ENCODE measurements around the gene CHPF2.

Gene CHPF2

DNA sequence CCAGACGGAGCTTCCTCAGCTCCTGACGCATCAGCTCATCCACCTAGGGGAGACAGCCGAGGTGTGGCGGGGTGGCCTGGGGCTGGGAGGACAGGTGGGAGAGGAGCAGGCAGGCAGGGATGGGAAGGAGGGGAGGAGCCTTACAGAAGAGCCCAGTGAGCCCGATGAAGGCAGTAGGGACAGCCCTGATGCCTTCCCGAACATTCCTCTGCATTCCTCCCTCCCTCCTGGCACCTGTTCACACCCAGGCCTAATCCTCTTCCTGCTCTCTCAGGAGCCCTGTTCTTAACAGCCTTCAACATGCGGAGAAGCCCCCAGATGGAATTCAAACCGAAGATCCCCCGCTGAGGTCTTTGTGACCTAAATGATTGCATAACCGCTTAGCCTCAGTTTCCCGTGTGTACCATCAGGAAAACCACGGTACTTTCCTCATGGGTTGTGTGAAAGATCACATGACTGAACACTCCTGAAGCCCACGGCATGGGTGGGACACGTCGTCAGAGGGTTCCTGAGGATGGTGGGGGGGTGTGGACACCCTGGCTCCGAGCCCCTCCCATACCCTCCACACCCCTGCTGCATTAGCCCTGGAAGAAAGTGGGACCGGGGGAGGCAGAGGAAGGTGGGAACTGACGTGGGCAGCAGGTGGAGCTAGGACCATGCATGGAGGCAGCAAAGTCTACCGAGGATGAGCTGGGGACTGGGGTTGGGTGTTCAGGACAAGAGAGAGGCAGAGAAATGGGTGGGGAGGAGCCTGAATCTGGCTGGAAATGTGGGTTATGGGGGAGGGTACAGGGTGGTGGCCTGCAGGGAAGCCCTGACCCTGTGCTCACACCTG lies 36.5 kb upstream of the CHPF2 start:
- Histone ChIP-seq H3K4me1 (ENCODE audit: control insufficient read depth, insufficient read depth, low read length) (peaks cover 3% of the 10 kb centered on the region), H3K27me3 (ENCODE audit: control insufficient read depth, insufficient read depth, low read length) (no peaks in the 10 kb centered on the region), H3K9me3 (ENCODE audit: control insufficient read depth, insufficient read depth, low read length) (no peaks in the 10 kb centered on the region), H3K36me3 (ENCODE audit: control insufficient read depth, insufficient read depth, low read length) (no peaks in the 10 kb centered on the region), H3K9ac (ENCODE audit: low read depth, low read length) (no peak overlapping the region), H3K4me3 (ENCODE audit: low read depth, low read length) (no peak overlapping the region)

DNA sequence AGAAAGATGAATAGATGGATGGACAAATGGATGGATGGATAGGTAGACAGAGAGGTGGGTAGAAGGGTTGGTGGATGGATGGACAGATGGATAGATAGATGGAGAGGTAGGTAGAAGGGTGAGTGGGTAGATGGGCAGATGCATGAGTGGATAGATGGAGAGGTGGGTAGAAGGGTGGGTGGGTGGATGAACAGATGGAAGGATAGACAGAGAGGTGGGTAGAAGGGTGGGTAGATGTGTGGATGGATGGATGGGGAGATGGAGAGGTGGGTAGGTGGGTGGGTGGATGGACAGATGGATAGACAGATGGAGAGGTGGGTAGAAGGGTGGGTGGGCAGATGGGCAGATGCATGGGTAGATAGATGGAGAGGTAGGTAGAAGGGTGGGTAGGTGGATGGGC lies 34.4 kb upstream of the CHPF2 start:
- Histone ChIP-seq H3K9me3 (ENCODE audit: control insufficient read depth, insufficient read depth, low read length) (no peaks in the 10 kb centered on the region), H3K4me3 (ENCODE audit: low read depth, low read length) (no peak overlapping the region), H3K36me3 (ENCODE audit: control insufficient read depth, insufficient read depth, low read length) (no peaks in the 10 kb centered on the region), H3K4me1 (ENCODE audit: control insufficient read depth, insufficient read depth, low read length) (peaks cover 3% of the 10 kb centered on the region), H3K9ac (ENCODE audit: low read depth, low read length) (no peak overlapping the region), H3K27me3 (ENCODE audit: control insufficient read depth, insufficient read depth, low read length) (no peaks in the 10 kb centered on the region)

- H3K4me1 ChIP-seq (ENCODE audit: control insufficient read depth, insufficient read depth, low read length), result peaks cover 3% of the 10 kb centered on the region
- no peak overlapping the region for H3K9ac ChIP-seq (ENCODE audit: low read depth, low read length)
- H3K9me3 ChIP-seq (ENCODE audit: control insufficient read depth, insufficient read depth, low read length), result no peaks in the 10 kb centered on the region
- no peaks in the 10 kb centered on the region for H3K36me3 ChIP-seq (ENCODE audit: control insufficient read depth, insufficient read depth, low read length)
- H3K27me3 ChIP-seq (ENCODE audit: control insufficient read depth, insufficient read depth, low read length), result peaks cover 2% of the 10 kb centered on the region
- H3K4me3 ChIP-seq (ENCODE audit: low read depth, low read length), result no peak overlapping the region
These were observed 33.1 kb upstream of the CHPF2 start for GRCh38 chr7:151198945-151199848.

GRCh38 chr7:151201344-151201743 lies 30.9 kb upstream of the CHPF2 start:
- peaks cover 4% of the 10 kb centered on the region for H3K27me3 ChIP-seq (ENCODE audit: control insufficient read depth, insufficient read depth, low read length)
- H3K4me1 ChIP-seq (ENCODE audit: control insufficient read depth, insufficient read depth, low read length), result peaks cover 3% of the 10 kb centered on the region
- no peak overlapping the region for H3K9ac ChIP-seq (ENCODE audit: low read depth, low read length)
- H3K4me3 ChIP-seq (ENCODE audit: low read depth, low read length), result no peak overlapping the region
- no peaks in the 10 kb centered on the region for H3K9me3 ChIP-seq (ENCODE audit: control insufficient read depth, insufficient read depth, low read length)
- no peaks in the 10 kb centered on the region for H3K36me3 ChIP-seq (ENCODE audit: control insufficient read depth, insufficient read depth, low read length)

GRCh38 chr7:151201751-151202150 lies 30.5 kb upstream of the CHPF2 start:
- no peak overlapping the region for H3K9ac ChIP-seq (ENCODE audit: low read depth, low read length)
- H3K36me3 ChIP-seq (ENCODE audit: control insufficient read depth, insufficient read depth, low read length), result no peaks in the 10 kb centered on the region
- H3K27me3 ChIP-seq (ENCODE audit: control insufficient read depth, insufficient read depth, low read length), result peaks cover 4% of the 10 kb centered on the region
- no peaks in the 10 kb centered on the region for H3K9me3 ChIP-seq (ENCODE audit: control insufficient read depth, insufficient read depth, low read length)
- H3K4me1 ChIP-seq (ENCODE audit: control insufficient read depth, insufficient read depth, low read length), result peaks cover 3% of the 10 kb centered on the region
- no peak overlapping the region for H3K4me3 ChIP-seq (ENCODE audit: low read depth, low read length)

GRCh38 chr7:151202836-151203235 lies 29.4 kb upstream of the CHPF2 start:
- Histone ChIP-seq H3K36me3 (ENCODE audit: control insufficient read depth, insufficient read depth, low read length) (no peaks in the 10 kb centered on the region), H3K4me3 (ENCODE audit: low read depth, low read length) (no peak overlapping the region), H3K9me3 (ENCODE audit: control insufficient read depth, insufficient read depth, low read length) (no peaks in the 10 kb centered on the region), H3K9ac (ENCODE audit: low read depth, low read length) (no peak overlapping the region), H3K4me1 (ENCODE audit: control insufficient read depth, insufficient read depth, low read length) (peaks cover 3% of the 10 kb centered on the region), H3K27me3 (ENCODE audit: control insufficient read depth, insufficient read depth, low read length) (peaks cover 4% of the 10 kb centered on the region)

DNA sequence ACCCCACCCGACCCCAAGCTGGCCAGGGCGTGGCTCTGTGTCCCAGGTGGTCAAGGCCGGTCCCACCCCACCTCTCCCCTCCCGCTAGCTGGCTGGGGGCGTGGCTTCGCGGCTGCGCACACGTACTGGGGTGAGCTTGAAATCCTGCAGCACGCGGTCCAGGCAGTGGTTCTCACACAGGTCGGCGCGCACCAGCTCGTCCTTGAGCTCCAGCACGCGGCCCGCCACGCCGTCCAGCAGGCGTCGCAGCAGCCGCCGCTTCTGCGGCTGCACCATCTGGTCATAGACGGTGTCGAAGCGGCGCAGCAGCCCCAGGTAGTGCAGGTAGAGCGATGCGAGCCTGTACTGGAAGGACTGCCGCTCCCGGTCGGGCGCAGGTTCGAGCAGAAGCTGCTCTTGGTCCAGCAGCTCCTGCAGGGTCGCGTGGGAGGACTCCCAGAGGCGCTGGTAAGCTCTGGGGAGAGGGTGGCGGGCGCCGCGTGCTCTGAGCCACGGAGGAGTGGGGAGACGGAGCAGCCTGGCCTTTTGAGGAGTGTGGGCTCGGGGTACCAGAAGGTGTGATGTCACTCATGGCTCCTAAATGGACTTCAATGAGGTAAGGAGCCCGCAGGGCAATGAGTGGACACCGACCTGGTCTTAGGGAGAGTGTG lies 27.8 kb upstream of the CHPF2 start:
- Histone ChIP-seq H3K36me3 (ENCODE audit: control insufficient read depth, insufficient read depth, low read length) (no peaks in the 10 kb centered on the region), H3K4me3 (ENCODE audit: low read depth, low read length) (no peak overlapping the region), H3K9ac (ENCODE audit: low read depth, low read length) (no peak overlapping the region), H3K27me3 (ENCODE audit: control insufficient read depth, insufficient read depth, low read length) (peaks cover 4% of the 10 kb centered on the region), H3K4me1 (ENCODE audit: control insufficient read depth, insufficient read depth, low read length) (peaks cover 3% of the 10 kb centered on the region), H3K9me3 (ENCODE audit: control insufficient read depth, insufficient read depth, low read length) (no peaks in the 10 kb centered on the region)

GRCh38 chr7:151205730-151206129 lies 26.6 kb upstream of the CHPF2 start:
- peaks cover 3% of the 10 kb centered on the region for H3K4me1 ChIP-seq (ENCODE audit: control insufficient read depth, insufficient read depth, low read length)
- H3K36me3 ChIP-seq (ENCODE audit: control insufficient read depth, insufficient read depth, low read length), result no peaks in the 10 kb centered on the region
- peaks cover 4% of the 10 kb centered on the region for H3K27me3 ChIP-seq (ENCODE audit: control insufficient read depth, insufficient read depth, low read length)
- H3K9ac ChIP-seq (ENCODE audit: low read depth, low read length), result no peak overlapping the region
- H3K4me3 ChIP-seq (ENCODE audit: low read depth, low read length), result no peak overlapping the region
- H3K9me3 ChIP-seq (ENCODE audit: control insufficient read depth, insufficient read depth, low read length), result no peaks in the 10 kb centered on the region

DNA sequence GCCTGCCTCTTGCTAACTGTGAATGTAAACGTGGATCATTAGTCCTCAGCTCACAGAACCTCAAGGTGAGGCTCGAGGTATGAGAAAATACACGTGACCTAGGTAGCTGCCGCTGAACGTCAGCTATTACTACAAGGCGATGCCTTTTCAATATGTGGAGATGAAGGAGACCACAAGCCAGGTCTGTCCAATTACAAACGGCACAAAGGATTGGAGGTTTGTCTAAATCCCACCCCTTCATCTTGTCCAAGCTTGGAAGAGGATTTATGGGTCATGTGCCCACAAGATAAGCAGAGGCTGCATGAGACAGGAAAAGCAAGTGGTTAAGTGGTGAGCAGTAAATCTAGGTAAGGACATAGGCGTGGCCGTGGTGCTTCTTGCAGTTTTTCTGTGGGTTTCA lies 25.4 kb upstream of the CHPF2 start:
- peaks cover 4% of the 10 kb centered on the region for H3K27me3 ChIP-seq (ENCODE audit: control insufficient read depth, insufficient read depth, low read length)
- H3K9ac ChIP-seq (ENCODE audit: low read depth, low read length), result no peak overlapping the region
- H3K36me3 ChIP-seq (ENCODE audit: control insufficient read depth, insufficient read depth, low read length), result no peaks in the 10 kb centered on the region
- peaks cover 7% of the 10 kb centered on the region for H3K4me1 ChIP-seq (ENCODE audit: control insufficient read depth, insufficient read depth, low read length)
- no peak overlapping the region for H3K4me3 ChIP-seq (ENCODE audit: low read depth, low read length)
- no peaks in the 10 kb centered on the region for H3K9me3 ChIP-seq (ENCODE audit: control insufficient read depth, insufficient read depth, low read length)

- H3K4me3 ChIP-seq (ENCODE audit: low read depth, low read length), result no peak overlapping the region
- no peak overlapping the region for H3K9ac ChIP-seq (ENCODE audit: low read depth, low read length)
- no peaks in the 10 kb centered on the region for H3K9me3 ChIP-seq (ENCODE audit: control insufficient read depth, insufficient read depth, low read length)
- H3K27me3 ChIP-seq (ENCODE audit: control insufficient read depth, insufficient read depth, low read length), result peaks cover 4% of the 10 kb centered on the region
- H3K4me1 ChIP-seq (ENCODE audit: control insufficient read depth, insufficient read depth, low read length), result peaks cover 7% of the 10 kb centered on the region
- H3K36me3 ChIP-seq (ENCODE audit: control insufficient read depth, insufficient read depth, low read length), result no peaks in the 10 kb centered on the region
These were observed 25.0 kb upstream of the CHPF2 start for GRCh38 chr7:151207315-151207714.

GRCh38 chr7:151207804-151208203 lies 24.5 kb upstream of the CHPF2 start:
- Histone ChIP-seq H3K9ac (ENCODE audit: low read depth, low read length) (no peak overlapping the region), H3K36me3 (ENCODE audit: control insufficient read depth, insufficient read depth, low read length) (peaks cover 5% of the 10 kb centered on the region), H3K4me1 (ENCODE audit: control insufficient read depth, insufficient read depth, low read length) (peaks cover 7% of the 10 kb centered on the region), H3K9me3 (ENCODE audit: control insufficient read depth, insufficient read depth, low read length) (no peaks in the 10 kb centered on the region), H3K27me3 (ENCODE audit: control insufficient read depth, insufficient read depth, low read length) (peaks cover 4% of the 10 kb centered on the region), H3K4me3 (ENCODE audit: low read depth, low read length) (no peak overlapping the region)
